ENCODE data around the gene OR10H4. TPM values are rescaled to one million over a fixed set of nuclear protein-coding genes. Genes with fewer than 3 reads are reported as not detected.
"Not testable (repeated sequence)": the region's sequence is repeated elsewhere in the genome, so short reads cannot be mapped to it uniquely, and the experiment has no call there.

OR10H4 gene, protein sequence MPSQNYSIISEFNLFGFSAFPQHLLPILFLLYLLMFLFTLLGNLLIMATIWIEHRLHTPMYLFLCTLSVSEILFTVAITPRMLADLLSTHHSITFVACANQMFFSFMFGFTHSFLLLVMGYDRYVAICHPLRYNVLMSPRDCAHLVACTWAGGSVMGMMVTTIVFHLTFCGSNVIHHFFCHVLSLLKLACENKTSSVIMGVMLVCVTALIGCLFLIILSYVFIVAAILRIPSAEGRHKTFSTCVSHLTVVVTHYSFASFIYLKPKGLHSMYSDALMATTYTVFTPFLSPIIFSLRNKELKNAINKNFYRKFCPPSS
- not detected in 3 replicates for polyA plus RNA-seq
- not detected for polyA plus RNA-seq (2011; ENCODE audit: low read depth)
- not detected in 2 replicates for polyA plus RNA-seq (2011; cell fraction: cytosol; rRNA removed)
- not detected in 2 replicates for polyA plus RNA-seq (2011; cell fraction: nucleus; rRNA removed)
- polyA plus RNA-seq (2012; ENCODE audit: low replicate concordance), result not detected in 2 replicates
- polyA minus RNA-seq, result not detected in 3 replicates
- not detected for polyA minus RNA-seq (2011; cell fraction: cytosol; rRNA and poly(A)+ RNA removed)
- not detected in 2 replicates for polyA minus RNA-seq (2011; cell fraction: nucleus; rRNA and poly(A)+ RNA removed)

DNA sequence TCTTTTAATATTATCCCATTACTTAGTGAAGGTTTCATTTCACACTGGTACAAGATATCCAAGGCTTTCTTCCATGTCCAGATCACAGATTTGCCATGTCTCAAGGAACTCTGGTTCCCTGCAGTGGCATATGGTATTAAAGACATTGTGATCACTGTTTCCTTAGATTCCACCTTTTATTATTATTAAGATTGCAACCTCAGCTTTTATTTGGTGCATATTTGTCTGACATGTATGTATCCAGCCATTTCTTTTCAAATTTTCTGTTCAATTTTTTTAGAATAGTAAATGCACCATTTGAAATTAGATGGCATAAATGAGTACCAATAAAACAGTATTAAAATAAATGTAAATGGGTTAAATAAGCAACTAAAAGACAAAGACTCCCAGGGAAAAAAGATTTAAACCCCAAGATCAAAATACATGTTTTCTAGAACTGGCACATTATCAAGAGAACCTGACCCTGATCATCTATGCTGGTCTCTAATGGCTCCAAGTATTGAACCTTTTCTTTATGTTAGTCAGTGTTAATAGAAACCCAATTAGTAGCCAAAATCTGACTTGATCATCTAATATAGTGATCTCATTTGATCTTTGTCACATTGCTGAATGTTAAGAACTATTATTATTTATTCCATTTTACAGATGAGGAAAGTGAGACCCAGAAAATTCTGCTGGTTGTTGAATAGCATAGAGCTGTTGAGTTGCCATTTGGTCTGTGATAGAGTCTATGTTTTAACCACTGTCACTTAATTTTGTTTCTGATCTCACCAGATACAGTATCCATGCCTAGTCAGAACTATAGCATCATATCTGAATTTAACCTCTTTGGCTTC is at the start of gene OR10H4:
Gene OR10H4 (plus strand): TSS at position 786 of the 836 bp plus-strand sequence. CDS start 0 bp downstream, at position 786.
- Histone ChIP-seq H3K79me2 (ENCODE audit: control insufficient read depth, insufficient read depth, low read length) (no peaks in the 10 kb centered on the region), H3K36me3 (ENCODE audit: control insufficient read depth in 2 of 2, extremely low read depth in 1 of 2, insufficient read depth in 2 of 2, low read length in 2 of 2) (no peaks in the 10 kb centered on the region), H4K20me1 (ENCODE audit: control insufficient read depth, extremely low read depth, insufficient read depth, low read length) (no peaks in the 10 kb centered on the region), H2AFZ (ENCODE audit: control insufficient read depth, low read length) (no peak within 1 kb of the TSS), H3K9ac (ENCODE audit: control insufficient read depth, extremely low read depth, insufficient read depth, low read length) (no peak within 1 kb of the TSS), H3K27ac (ENCODE audit: control insufficient read depth, insufficient read depth, low read length) (no peak within 1 kb of the TSS), H3K4me1 (ENCODE audit: control insufficient read depth, extremely low read depth, insufficient read depth, low read length) (no peaks in the 10 kb centered on the region), H3K9me1 (ENCODE audit: control insufficient read depth, extremely low read depth, insufficient read depth, low read length) (no peaks in the 10 kb centered on the region), H3K4me2 (ENCODE audit: control insufficient read depth, extremely low read depth, insufficient read depth, low read depth, low read length) (no peak within 1 kb of the TSS), H3K4me3 (ENCODE audit: control insufficient read depth in 2 of 3, extremely low read depth in 1 of 3, insufficient read depth in 2 of 3, low read depth in 1 of 3, low read length in 3 of 3) (no peak within 1 kb of the TSS), H3K27me3 (ENCODE audit: control insufficient read depth, extremely low read depth, insufficient read depth, low read length) (peaks cover 3% of the 10 kb centered on the region), H3K9me3 (ENCODE audit: control insufficient read depth, low read depth, low read length) (peaks cover 3% of the 10 kb centered on the region)
- dilution Hi-C loops (cut with MboI; ENCODE audit: extremely low pct_ligation_motif_present, low sequenced_read_pairs), result no loop called here
- no peak for DNase-seq (ENCODE audit: low read depth, low spot score)
- TF ChIP-seq, protein P1, sequence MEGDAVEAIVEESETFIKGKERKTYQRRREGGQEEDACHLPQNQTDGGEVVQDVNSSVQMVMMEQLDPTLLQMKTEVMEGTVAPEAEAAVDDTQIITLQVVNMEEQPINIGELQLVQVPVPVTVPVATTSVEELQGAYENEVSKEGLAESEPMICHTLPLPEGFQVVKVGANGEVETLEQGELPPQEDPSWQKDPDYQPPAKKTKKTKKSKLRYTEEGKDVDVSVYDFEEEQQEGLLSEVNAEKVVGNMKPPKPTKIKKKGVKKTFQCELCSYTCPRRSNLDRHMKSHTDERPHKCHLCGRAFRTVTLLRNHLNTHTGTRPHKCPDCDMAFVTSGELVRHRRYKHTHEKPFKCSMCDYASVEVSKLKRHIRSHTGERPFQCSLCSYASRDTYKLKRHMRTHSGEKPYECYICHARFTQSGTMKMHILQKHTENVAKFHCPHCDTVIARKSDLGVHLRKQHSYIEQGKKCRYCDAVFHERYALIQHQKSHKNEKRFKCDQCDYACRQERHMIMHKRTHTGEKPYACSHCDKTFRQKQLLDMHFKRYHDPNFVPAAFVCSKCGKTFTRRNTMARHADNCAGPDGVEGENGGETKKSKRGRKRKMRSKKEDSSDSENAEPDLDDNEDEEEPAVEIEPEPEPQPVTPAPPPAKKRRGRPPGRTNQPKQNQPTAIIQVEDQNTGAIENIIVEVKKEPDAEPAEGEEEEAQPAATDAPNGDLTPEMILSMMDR (optimal IDR thresholded peaks at IDR 0.05 in 1 of 3, IDR thresholded peaks at IDR 0.05 in 1 of 3, conservative IDR thresholded peaks at IDR 0.05 in 1 of 3; ENCODE audit: extremely low read depth in 1 of 3, insufficient read depth in 2 of 3, low read length in 3 of 3), result no peak
- no peak for TF ChIP-seq EZH2 (IDR thresholded peaks at IDR 0.05; ENCODE audit: low read length)
- FAIRE-seq, result no peak

DNA sequence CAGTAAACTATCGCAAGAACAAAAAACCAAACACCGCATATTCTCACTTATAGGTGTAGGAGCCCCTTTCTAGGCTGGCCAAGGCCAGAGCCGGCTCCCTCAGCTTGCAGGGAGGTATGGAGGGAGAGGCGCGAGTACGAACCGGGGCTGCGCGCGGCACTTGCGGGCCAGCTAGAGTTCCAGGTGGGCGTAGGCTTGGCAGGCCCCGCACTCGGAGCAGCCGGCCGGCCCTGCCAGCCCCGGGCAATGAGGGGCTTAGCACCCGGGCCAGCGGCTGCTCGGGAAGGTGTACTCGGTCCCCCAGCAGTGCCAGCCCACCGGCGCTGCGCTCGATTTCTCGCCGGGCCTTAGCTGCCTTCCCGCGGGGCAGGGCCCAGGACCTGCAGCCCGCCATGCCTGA is 49.2 kb upstream of the OR10H4 start:
- H3K79me2 ChIP-seq (ENCODE audit: control insufficient read depth, insufficient read depth, low read length); H3K27ac ChIP-seq (ENCODE audit: control insufficient read depth, insufficient read depth, low read length); FAIRE-seq; DNase-seq (ENCODE audit: low read depth, low spot score); H3K9me1 ChIP-seq (ENCODE audit: control insufficient read depth, extremely low read depth, insufficient read depth, low read length); H3K4me1 ChIP-seq (ENCODE audit: control insufficient read depth, extremely low read depth, insufficient read depth, low read length); H4K20me1 ChIP-seq (ENCODE audit: control insufficient read depth, extremely low read depth, insufficient read depth, low read length); H3K9me3 ChIP-seq (ENCODE audit: control insufficient read depth, low read depth, low read length); H3K4me3 ChIP-seq (ENCODE audit: control insufficient read depth in 2 of 3, extremely low read depth in 1 of 3, insufficient read depth in 2 of 3, low read depth in 1 of 3, low read length in 3 of 3); H3K9ac ChIP-seq (ENCODE audit: control insufficient read depth, extremely low read depth, insufficient read depth, low read length); dilution Hi-C loops (cut with MboI; ENCODE audit: extremely low pct_ligation_motif_present, low sequenced_read_pairs); H2AFZ ChIP-seq (ENCODE audit: control insufficient read depth, low read length); H3K36me3 ChIP-seq (ENCODE audit: control insufficient read depth in 2 of 2, extremely low read depth in 1 of 2, insufficient read depth in 2 of 2, low read length in 2 of 2); H3K4me2 ChIP-seq (ENCODE audit: control insufficient read depth, extremely low read depth, insufficient read depth, low read depth, low read length): not testable (repeated sequence)
- H3K27me3 ChIP-seq (ENCODE audit: control insufficient read depth, extremely low read depth, insufficient read depth, low read length), result peaks cover 13% of the 10 kb centered on the region

DNA sequence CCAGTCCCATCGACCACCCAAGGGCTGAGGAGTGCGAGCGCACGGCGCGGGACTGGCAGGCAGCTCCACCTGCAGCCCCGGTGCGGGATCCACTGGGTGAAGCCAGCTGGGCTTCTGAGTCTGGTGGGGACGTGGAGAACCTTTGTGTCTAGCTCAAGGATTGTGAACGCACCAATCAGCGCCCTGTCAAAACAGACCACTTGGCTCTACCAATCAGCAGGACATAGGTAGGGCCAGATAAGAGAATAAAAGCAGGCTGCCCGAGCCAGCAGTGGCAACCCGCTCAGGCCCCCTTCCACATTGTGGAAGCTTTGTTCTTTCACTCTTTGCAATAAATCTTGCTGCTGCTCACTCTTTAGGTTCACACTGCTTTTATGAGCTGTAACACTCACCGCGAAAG is 48.8 kb upstream of the OR10H4 start:
- H3K4me1 ChIP-seq (ENCODE audit: control insufficient read depth, extremely low read depth, insufficient read depth, low read length); H3K79me2 ChIP-seq (ENCODE audit: control insufficient read depth, insufficient read depth, low read length); H3K9me3 ChIP-seq (ENCODE audit: control insufficient read depth, low read depth, low read length); H3K27ac ChIP-seq (ENCODE audit: control insufficient read depth, insufficient read depth, low read length); H3K9me1 ChIP-seq (ENCODE audit: control insufficient read depth, extremely low read depth, insufficient read depth, low read length); H3K36me3 ChIP-seq (ENCODE audit: control insufficient read depth in 2 of 2, extremely low read depth in 1 of 2, insufficient read depth in 2 of 2, low read length in 2 of 2); H3K4me2 ChIP-seq (ENCODE audit: control insufficient read depth, extremely low read depth, insufficient read depth, low read depth, low read length); H2AFZ ChIP-seq (ENCODE audit: control insufficient read depth, low read length); H3K4me3 ChIP-seq (ENCODE audit: control insufficient read depth in 2 of 3, extremely low read depth in 1 of 3, insufficient read depth in 2 of 3, low read depth in 1 of 3, low read length in 3 of 3); FAIRE-seq; H4K20me1 ChIP-seq (ENCODE audit: control insufficient read depth, extremely low read depth, insufficient read depth, low read length); dilution Hi-C loops (cut with MboI; ENCODE audit: extremely low pct_ligation_motif_present, low sequenced_read_pairs); H3K9ac ChIP-seq (ENCODE audit: control insufficient read depth, extremely low read depth, insufficient read depth, low read length); DNase-seq (ENCODE audit: low read depth, low spot score): not testable (repeated sequence)
- H3K27me3 ChIP-seq (ENCODE audit: control insufficient read depth, extremely low read depth, insufficient read depth, low read length), result peaks cover 13% of the 10 kb centered on the region

Measured in keratinocyte (primary cell).